ENCODE measurements around the gene LCORL. TPM values are rescaled to one million over a fixed set of nuclear protein-coding genes. Genes with fewer than 3 reads are reported as not detected.

The LCORL gene
- total RNA-seq, 1 donor from 2014 or later: 21.3 TPM

DNA sequence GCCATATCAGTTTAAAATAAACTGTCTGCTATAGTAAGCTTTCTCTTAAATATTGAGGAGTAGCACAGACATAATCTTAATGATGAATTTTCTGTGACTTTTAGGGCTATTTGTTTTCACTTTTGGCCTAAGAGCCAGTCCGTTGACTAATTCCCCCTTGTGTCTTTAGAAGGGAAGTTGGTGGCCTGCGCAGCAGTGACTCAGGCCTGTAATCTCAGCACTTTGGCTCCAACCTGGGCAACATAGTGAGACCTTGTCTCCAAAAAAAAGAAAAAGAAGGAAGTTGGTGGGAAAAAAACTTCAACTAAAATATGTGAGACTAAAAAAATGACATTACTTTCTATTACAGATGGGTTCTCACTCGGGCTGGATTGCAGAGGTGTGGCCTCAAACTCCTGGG, 207.4 kb downstream of the LCORL start:
- no peaks in the 10 kb centered on the region for H3K9me3 Mint-ChIP-seq
- DNase-seq (ENCODE audit: low spot score in 2 of 2, unreplicated experiment in 2 of 2): no peak
- H3K4me1 Mint-ChIP-seq: peaks cover 24% of the 10 kb centered on the region
- H3K36me3 Mint-ChIP-seq: no peaks in the 10 kb centered on the region
- no peak overlapping the region for H3K27ac Mint-ChIP-seq
- no peaks in the 10 kb centered on the region for H3K27me3 Mint-ChIP-seq (ENCODE audit: low read depth)
- TF ChIP-seq, protein P1, sequence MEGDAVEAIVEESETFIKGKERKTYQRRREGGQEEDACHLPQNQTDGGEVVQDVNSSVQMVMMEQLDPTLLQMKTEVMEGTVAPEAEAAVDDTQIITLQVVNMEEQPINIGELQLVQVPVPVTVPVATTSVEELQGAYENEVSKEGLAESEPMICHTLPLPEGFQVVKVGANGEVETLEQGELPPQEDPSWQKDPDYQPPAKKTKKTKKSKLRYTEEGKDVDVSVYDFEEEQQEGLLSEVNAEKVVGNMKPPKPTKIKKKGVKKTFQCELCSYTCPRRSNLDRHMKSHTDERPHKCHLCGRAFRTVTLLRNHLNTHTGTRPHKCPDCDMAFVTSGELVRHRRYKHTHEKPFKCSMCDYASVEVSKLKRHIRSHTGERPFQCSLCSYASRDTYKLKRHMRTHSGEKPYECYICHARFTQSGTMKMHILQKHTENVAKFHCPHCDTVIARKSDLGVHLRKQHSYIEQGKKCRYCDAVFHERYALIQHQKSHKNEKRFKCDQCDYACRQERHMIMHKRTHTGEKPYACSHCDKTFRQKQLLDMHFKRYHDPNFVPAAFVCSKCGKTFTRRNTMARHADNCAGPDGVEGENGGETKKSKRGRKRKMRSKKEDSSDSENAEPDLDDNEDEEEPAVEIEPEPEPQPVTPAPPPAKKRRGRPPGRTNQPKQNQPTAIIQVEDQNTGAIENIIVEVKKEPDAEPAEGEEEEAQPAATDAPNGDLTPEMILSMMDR (IDR thresholded peaks at IDR 0.05; ENCODE audit: unreplicated experiment): no peak
- no peak overlapping the region for H3K4me3 Mint-ChIP-seq

DNA sequence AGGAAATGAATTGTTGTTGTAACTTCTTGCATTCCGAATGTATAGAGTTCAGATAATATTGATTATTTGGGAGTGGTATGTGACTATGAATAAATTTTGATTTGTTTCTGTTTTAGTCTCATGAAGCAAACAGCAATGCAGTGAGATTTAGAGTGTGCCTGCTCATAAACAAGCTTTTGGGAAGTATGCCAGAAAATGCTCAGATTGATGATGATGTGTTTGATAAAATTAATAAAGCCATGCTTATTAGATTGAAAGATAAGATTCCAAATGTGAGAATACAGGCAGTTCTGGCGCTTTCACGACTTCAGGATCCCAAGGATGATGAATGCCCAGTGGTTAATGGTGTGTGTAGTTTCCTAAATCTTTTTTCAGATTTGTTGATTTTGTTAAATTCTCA, 208.8 kb downstream of the LCORL start:
- Mint-ChIP-seq H3K4me3 (no peak overlapping the region), H3K27ac (no peak overlapping the region), H3K27me3 (ENCODE audit: low read depth) (no peaks in the 10 kb centered on the region), H3K36me3 (no peaks in the 10 kb centered on the region), H3K9me3 (no peaks in the 10 kb centered on the region), H3K4me1 (peaks cover 35% of the 10 kb centered on the region)
- DNase-seq (ENCODE audit: low spot score in 2 of 2, unreplicated experiment in 2 of 2): no peak
- TF ChIP-seq, protein P1 (IDR thresholded peaks at IDR 0.05; ENCODE audit: unreplicated experiment): no peak

DNA sequence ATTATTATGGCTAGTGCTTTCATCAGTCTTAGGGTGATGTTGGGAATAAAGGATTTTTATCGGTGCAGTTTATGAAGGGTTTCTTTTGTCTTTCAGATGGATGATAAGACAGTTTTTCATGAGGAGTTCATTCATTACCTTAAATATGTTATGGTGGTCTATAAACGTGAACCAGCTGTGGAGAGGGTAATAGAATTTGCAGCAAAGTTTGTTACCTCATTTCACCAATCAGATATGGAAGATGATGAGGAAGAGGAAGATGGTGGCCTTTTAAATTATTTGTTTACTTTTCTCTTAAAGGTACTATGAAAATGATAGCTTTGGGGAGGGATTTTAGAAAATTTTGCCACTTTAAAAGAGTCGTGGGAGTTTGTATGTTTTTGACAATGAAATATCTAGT, 209.4 kb downstream of the LCORL start:
- H3K36me3 Mint-ChIP-seq: no peaks in the 10 kb centered on the region
- no peaks in the 10 kb centered on the region for H3K27me3 Mint-ChIP-seq (ENCODE audit: low read depth)
- H3K4me3 Mint-ChIP-seq: peak overlapping the region; percentile 94
- H3K4me1 Mint-ChIP-seq: peaks cover 41% of the 10 kb centered on the region
- H3K9me3 Mint-ChIP-seq: no peaks in the 10 kb centered on the region
- no peak overlapping the region for H3K27ac Mint-ChIP-seq
- no peak for DNase-seq (ENCODE audit: low spot score in 2 of 2, unreplicated experiment in 2 of 2)
- TF ChIP-seq, protein P1 (IDR thresholded peaks at IDR 0.05; ENCODE audit: unreplicated experiment): no peak

DNA sequence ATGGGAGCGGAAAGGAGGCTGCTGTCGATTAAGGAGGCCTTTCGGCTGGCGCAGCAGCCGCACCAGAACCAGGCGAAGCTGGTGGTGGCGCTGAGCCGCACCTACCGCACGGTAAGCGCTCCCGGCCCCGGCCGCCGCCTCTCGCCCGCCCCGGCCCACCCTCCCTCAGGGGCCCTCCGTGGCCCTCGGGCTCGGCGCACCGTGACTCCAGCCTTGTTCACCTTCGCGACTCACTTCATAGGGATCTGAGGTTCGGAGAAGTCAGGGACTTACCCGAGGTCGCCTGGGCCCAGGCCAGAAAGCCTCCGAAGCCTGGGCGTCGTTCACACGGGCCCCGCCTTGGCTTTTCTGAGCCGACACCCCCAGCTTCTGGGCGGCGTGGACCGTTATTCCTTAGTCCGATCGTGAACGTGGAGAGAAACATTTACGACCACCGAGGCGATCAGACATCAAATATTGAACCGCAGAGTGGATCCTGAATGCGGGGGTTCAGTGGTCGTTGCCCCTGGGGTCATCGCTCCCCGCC, 210.4 kb downstream of the LCORL start:
- Mint-ChIP-seq H3K27me3 (ENCODE audit: low read depth) (no peaks in the 10 kb centered on the region), H3K4me3 (peak overlapping the region; percentile 94), H3K27ac (peak overlapping the region; percentile 100), H3K4me1 (peaks cover 47% of the 10 kb centered on the region), H3K9me3 (no peaks in the 10 kb centered on the region), H3K36me3 (no peaks in the 10 kb centered on the region)
- DNase-seq (ENCODE audit: low spot score in 2 of 2, unreplicated experiment in 2 of 2): no peak
- TF ChIP-seq, protein P1 (IDR thresholded peaks at IDR 0.05; ENCODE audit: unreplicated experiment): no peak

DNA sequence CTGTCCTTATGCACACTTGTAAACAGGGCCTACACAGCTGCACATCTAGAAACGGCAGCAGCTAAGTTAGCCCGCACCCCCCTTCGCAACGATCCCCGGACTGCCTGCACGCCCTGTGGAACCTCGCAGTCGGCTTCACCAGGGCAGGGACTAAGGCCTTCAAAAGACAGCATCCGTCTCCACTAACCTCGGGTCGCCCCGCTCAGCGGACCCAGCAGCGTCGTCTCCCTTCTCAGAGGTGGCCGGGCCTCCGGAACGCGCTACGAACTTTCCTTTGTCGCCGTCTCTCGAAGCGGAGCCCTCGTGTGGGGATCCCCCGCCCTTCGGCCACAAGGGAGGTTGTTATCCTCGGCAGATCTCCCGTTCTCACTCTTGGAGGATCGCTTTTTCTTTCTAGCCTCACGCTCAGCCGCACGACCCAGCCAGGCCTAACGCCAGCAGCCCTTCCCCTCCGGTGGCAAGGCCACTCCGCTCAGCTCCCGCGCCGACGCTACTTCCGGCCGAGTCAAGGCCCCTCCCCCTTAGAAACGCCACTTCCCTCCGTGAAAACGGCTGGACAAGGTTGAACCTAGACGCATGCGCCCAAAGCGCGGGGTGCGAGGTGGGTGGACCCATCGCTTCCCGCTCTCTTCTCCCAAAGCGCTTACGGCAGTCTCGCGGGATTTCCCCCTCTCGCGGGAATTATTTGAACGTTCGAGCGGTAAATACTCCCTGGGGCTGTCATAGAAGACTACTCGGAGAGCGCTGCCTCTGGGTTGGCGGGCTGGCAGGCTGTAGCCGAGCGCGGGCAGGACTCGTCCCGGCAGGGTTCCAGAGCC, 211.1 kb downstream of the LCORL start, which contains the start of the genes DCAF16 and NCAPG:
DCAF16 (minus strand) TSS at position 498 of the 818 bp plus-strand sequence. CDS start 6,616 bp downstream, outside the sequence.
NCAPG (plus strand) TSS at position 720 of the 818 bp plus-strand sequence. CDS start 99 bp downstream, outside the sequence.
- Mint-ChIP-seq H3K36me3 (peaks cover 2% of the 10 kb centered on the region), H3K9me3 (no peaks in the 10 kb centered on the region), H3K4me1 (peaks cover 47% of the 10 kb centered on the region), H3K4me3 (peak within 1 kb of the TSS; percentile 94), H3K27ac (peak within 1 kb of the TSS; percentile 100), H3K27me3 (ENCODE audit: low read depth) (no peaks in the 10 kb centered on the region)
- TF ChIP-seq, protein P1 (IDR thresholded peaks at IDR 0.05; ENCODE audit: unreplicated experiment): no peak
- peak; percentile 98 to 100 for DNase-seq (ENCODE audit: low spot score in 2 of 2, unreplicated experiment in 2 of 2)
